IPS-18a (cell line): ENCODE results near the gene ZNF275.

Experiments
- H3K27ac ChIP-seq: one replicate; pipeline ENCODE4 v1.5.1; 2013; ENCODE audit warnings: low read length
- H3K27me3 ChIP-seq: one replicate; pipeline ENCODE4 v1.6.1; 2013; ENCODE audit warnings: mild to moderate bottlenecking, low read length; ENCODE audit not compliant: control insufficient read depth, insufficient read depth
- H3K36me3 ChIP-seq: one replicate; pipeline ENCODE4 v1.6.1; 2013; ENCODE audit warnings: low read depth, low read length; ENCODE audit not compliant: control insufficient read depth
- H3K4me1 ChIP-seq: one replicate; pipeline ENCODE4 v1.6.1; 2013; ENCODE audit warnings: low read depth, low read length; ENCODE audit not compliant: control insufficient read depth
- H3K4me3 ChIP-seq: one replicate; pipeline ENCODE4 v1.5.1; 2013; ENCODE audit warnings: low read length
- H3K9ac ChIP-seq: one replicate; pipeline ENCODE4 v1.6.1; 2013; ENCODE audit warnings: mild to moderate bottlenecking, low read length, moderate library complexity
- H3K9me3 ChIP-seq: one replicate; pipeline ENCODE4 v1.6.1; 2013; ENCODE audit warnings: low read depth, low read length; ENCODE audit not compliant: control insufficient read depth

Gene ZNF275

DNA sequence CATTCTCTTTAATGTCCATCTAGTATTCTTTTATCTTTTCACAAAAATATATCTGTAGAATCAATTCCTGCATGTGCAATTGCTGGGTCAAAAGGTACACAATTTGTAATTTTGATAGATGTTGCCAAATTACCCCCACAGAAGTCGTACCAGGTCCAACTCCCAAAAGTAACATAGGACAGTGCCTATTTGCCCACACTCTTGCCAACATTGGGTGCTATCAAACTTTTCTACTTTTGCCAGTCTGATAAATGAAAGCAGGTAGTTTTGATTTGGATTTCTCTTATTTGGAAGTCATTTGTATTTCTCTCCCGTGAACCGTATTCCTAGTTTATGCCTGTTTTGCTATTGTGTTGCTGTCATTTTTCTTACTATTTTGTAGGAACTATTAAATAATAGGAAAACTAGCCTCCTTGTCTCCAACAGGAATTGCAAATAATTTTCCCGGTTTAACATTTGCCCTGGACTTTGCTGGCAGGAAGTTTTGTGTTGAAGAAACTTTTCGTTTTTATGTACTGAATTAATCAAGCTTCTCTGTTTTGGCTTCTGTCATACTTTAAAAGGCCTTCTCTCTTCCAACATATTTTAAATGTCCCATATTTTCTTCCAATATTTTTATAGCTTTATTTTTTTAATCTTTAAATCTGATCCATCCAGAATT is 33.1 kb downstream of the ZNF275 start:
- no peak overlapping the region for H3K9ac ChIP-seq
- H3K9me3 ChIP-seq, result peaks cover 5% of the 10 kb centered on the region
- H3K4me3 ChIP-seq, result no peak overlapping the region
- no peaks in the 10 kb centered on the region for H3K36me3 ChIP-seq
- H3K27ac ChIP-seq, result no peak overlapping the region
- no peaks in the 10 kb centered on the region for H3K27me3 ChIP-seq
- no peaks in the 10 kb centered on the region for H3K4me1 ChIP-seq

DNA sequence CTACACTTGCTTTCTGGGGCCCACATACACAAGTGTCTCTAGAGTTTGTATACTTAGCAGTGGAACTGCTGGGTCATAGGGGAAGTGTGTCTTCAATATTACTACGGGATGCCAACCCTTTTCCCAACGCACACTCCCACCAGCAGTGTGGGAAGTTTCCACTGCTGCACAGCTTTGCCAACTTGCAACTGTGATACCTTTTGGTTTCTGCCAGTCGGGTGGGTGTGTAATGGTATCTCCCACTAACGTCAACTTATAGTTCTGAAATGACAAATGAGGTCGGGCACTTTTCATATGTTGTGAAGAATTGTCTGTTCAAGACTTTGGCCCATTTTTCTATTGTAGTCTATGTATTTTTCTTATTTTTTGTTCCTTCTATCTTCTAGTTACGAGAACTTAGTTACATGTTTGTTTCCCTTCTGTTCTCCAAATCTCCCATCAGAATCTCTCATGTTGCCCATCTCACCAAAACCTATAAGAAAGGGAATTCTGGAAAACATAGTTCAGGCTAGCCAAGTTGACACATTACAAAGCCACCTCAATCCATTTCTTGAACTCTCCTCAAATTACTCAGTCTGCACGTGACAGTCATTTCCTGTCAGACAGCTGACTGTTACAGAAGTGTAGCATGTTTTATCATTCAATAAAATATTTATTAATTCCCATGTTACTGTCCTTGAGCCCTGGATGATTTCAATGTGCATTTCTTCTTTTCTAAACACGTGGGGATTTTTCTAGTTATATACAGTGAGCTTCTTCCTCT is 36.5 kb downstream of the ZNF275 start:
- peaks cover 5% of the 10 kb centered on the region for H3K9me3 ChIP-seq
- no peak overlapping the region for H3K27ac ChIP-seq
- H3K27me3 ChIP-seq, result no peaks in the 10 kb centered on the region
- no peaks in the 10 kb centered on the region for H3K36me3 ChIP-seq
- H3K4me1 ChIP-seq, result no peaks in the 10 kb centered on the region
- H3K4me3 ChIP-seq, result no peak overlapping the region
- H3K9ac ChIP-seq, result no peak overlapping the region

DNA sequence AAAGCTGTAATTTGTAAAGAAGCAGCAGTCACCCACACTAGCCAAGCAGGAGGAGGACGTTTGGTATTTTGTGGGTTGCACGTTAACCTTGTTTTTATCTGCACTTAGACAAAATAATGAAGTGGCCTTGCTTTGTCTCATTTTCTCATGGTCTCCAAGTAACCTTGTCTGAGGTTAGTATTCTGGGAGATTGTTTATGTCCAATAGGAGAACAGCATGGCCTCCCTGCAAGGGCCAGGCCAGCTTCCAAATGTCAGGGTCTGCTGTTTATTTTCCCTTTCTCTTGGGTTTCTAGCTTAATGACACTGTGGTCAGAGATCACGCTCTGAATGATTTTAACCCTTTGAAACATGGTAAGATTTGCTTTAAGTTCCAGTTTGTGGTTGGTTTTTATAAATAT is 37.3 kb downstream of the ZNF275 start:
- H3K4me1 ChIP-seq, result no peaks in the 10 kb centered on the region
- H3K27me3 ChIP-seq, result no peaks in the 10 kb centered on the region
- no peak overlapping the region for H3K27ac ChIP-seq
- no peak overlapping the region for H3K4me3 ChIP-seq
- H3K36me3 ChIP-seq, result no peaks in the 10 kb centered on the region
- no peak overlapping the region for H3K9ac ChIP-seq
- peaks cover 5% of the 10 kb centered on the region for H3K9me3 ChIP-seq

DNA sequence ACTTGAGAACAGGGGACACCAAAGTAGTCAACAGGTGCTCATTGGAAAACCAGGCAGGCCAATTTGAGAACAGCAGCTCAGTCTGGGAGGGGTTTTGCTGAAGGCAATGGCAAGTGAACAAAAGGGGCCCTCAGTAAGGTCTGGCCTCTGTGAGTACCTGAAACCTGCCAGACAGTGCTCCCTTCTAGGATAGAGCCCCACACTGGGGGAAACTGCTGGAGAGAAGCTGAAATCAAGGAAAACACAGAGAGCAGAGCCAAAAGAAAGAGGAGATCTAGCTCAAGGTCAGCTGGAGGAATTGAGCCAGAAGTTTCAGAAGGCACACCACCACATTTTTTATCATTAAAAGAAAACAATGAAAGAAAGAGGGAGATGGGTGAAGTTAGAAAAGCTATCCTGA is 39.0 kb downstream of the ZNF275 start:
- H3K27ac ChIP-seq, result no peak overlapping the region
- no peak overlapping the region for H3K4me3 ChIP-seq
- no peak overlapping the region for H3K9ac ChIP-seq
- H3K9me3 ChIP-seq, result peaks cover 11% of the 10 kb centered on the region
- no peaks in the 10 kb centered on the region for H3K27me3 ChIP-seq
- no peaks in the 10 kb centered on the region for H3K4me1 ChIP-seq
- no peaks in the 10 kb centered on the region for H3K36me3 ChIP-seq

DNA sequence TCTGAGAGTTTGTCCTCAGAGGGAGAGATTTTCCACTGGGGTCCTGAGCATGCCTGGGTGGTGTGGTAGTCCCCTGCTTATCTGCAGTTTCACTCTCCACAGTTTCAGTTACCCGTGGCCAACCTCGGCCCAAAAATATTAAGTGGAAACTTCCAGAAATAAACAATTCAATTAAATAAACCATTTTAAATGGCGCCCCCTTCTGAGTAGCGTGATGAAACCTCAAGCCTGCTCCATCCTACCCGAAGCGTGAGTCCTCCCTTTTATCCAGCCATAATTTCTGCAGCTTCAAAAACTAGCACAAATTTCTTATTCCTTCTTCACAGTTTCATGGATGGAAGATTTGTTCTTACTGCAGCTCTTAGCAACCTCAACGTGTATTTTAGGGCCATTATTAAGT is 40.5 kb downstream of the ZNF275 start:
- H3K9me3 ChIP-seq, result peaks cover 11% of the 10 kb centered on the region

DNA sequence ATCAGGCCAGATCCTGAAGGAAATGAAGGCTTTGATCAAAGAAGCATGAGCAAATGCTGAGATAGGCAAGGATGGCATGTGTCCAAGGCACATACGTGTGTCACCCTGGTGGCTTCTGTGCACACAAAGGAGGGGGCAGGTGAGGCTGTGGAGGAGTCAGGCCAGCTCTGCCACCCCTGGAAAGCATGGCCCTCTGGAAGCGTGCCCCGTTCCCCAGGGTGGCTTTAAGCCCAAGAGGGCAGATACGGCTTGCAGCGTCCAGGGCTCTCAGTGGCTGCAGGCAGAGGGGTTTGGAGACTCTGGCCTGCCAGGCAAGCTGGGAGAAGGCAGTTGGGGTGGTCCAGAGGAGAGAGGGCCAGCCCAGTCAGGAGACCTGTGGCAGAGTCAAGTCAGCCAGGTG is 41.6 kb downstream of the ZNF275 start:
- Histone ChIP-seq H3K27me3 (no peaks in the 10 kb centered on the region), H3K9ac (no peak overlapping the region), H3K27ac (no peak overlapping the region), H3K4me3 (no peak overlapping the region), H3K4me1 (no peaks in the 10 kb centered on the region), H3K9me3 (peaks cover 13% of the 10 kb centered on the region), H3K36me3 (no peaks in the 10 kb centered on the region)

More for the DNA sequence above, 40.5 kb downstream of the ZNF275 start:
- no peaks in the 10 kb centered on the region for H3K4me1 ChIP-seq
- H3K4me3 ChIP-seq, result no peak overlapping the region
- no peak overlapping the region for H3K9ac ChIP-seq
- H3K27me3 ChIP-seq, result no peaks in the 10 kb centered on the region
- H3K36me3 ChIP-seq, result no peaks in the 10 kb centered on the region
- no peak overlapping the region for H3K27ac ChIP-seq

DNA sequence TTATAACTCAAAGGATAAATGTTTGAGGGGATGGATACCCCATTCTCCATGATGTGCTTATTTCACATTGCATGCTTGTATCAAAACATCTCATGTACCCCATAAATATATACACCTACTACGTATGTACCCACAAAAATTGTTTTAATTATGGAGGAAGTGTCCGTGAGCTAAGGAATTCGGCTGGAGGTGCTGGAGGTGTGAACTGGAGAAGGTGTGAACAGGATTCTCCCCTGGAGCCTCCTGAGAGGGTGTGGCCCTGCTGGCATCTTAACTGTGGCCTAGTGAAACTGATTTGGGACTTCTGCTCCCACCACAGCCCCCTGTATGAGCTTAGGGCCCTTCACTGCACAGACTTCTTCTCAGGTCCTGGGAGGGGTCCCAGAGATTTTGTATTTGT is 43.8 kb downstream of the ZNF275 start:
- no peak overlapping the region for H3K4me3 ChIP-seq
- no peak overlapping the region for H3K9ac ChIP-seq
- H3K4me1 ChIP-seq, result no peaks in the 10 kb centered on the region
- no peaks in the 10 kb centered on the region for H3K36me3 ChIP-seq
- no peaks in the 10 kb centered on the region for H3K27me3 ChIP-seq
- peaks cover 17% of the 10 kb centered on the region for H3K9me3 ChIP-seq
- no peak overlapping the region for H3K27ac ChIP-seq

DNA sequence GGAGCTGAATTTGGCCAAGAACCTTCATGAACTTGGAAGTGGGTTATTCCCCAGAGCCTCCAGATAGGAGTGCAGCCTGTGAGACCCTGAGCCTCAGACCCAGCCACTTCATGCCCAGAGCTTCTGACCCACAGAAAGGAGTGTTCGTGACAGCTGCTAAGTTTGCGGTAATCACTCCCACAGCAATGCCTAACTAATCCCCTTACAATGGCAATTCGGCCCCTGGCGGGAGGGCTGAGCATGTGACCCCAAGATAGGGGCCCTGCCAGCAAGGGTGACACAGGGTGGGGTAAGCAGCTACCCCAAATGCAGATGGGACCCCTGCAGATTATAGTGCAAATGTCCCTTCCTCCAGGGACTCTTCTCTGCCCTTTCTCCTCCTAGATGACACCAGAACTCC is 44.7 kb downstream of the ZNF275 start:
- no peak overlapping the region for H3K9ac ChIP-seq
- H3K27ac ChIP-seq, result no peak overlapping the region
- peaks cover 26% of the 10 kb centered on the region for H3K9me3 ChIP-seq
- no peaks in the 10 kb centered on the region for H3K36me3 ChIP-seq
- H3K4me3 ChIP-seq, result no peak overlapping the region
- H3K27me3 ChIP-seq, result no peaks in the 10 kb centered on the region
- H3K4me1 ChIP-seq, result no peaks in the 10 kb centered on the region

DNA sequence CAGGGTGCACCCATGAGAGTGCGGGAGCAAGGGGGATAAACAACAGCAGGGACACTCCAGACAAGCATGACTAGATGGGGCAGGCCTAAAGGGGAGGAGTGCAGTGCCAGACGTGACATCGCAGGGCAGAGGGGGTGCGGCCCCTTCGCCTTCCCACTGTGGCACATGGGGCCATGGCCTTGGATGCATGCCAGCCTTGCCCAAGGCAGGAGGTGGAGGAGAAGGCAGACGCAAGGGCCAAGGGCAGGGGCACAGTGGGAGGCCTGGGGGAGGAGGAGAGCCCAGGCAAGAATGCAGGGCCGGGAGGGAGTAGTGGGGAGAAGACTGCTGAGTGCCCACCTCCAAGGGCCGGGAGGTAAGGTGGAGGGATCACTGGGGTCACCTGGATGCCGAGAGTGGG is 45.6 kb downstream of the ZNF275 start:
- no peaks in the 10 kb centered on the region for H3K4me1 ChIP-seq
- H3K9me3 ChIP-seq, result peaks cover 27% of the 10 kb centered on the region
- no peak overlapping the region for H3K9ac ChIP-seq
- H3K27me3 ChIP-seq, result no peaks in the 10 kb centered on the region
- no peaks in the 10 kb centered on the region for H3K36me3 ChIP-seq
- no peak overlapping the region for H3K4me3 ChIP-seq
- no peak overlapping the region for H3K27ac ChIP-seq

DNA sequence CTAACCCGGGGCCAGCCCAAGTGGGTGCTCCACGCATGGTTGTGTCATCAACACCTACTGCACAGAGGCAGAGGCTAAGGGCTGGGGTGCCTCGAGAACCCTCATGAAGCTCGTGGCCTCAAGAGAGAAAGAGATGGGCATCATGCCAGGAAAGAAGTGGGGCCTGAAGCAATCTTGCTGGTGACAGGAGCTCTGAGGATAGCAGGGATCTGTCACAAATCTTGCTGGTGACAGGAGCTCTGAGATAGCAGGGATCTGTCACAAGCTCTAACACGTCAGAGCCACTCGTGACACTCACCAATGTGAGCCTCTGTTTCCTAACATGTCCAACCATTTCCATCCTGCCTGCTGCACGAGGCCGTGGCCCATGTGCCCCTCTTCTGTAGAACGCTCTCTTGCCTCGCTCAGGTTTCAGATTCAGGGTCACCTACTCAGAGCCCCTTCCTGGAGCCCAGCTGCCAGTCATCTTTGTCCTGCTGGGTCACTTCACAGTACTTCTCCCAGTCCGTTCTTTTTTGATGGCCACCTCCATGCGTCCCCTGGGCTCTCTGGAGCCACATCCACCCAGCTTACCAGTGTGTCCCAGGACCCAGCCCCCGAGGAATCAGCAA is 46.1 kb downstream of the ZNF275 start:
- Histone ChIP-seq H3K36me3 (no peaks in the 10 kb centered on the region), H3K4me3 (no peak overlapping the region), H3K27ac (no peak overlapping the region), H3K27me3 (no peaks in the 10 kb centered on the region), H3K9me3 (peaks cover 26% of the 10 kb centered on the region), H3K4me1 (no peaks in the 10 kb centered on the region), H3K9ac (no peak overlapping the region)

DNA sequence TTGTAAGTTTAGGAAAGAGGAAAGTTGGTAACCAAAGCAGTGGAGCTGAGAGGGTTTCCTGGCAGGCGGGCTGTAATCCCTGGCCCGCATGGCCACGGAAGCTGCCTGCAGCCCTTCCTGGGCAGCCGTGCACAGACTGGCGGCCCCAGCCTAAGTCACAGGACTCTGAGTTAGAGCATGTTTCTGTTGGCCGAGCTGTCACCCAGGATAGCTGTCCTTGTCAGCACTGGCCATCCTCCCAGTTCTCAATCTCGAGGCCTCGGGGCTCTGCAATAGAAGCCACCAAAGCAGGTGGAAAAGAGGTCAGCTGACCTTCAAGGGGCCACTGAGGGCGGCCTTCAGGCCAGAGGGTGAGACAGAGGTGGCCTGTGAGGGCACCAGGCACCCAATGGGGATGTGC is 46.7 kb downstream of the ZNF275 start:
- Histone ChIP-seq H3K4me1 (no peaks in the 10 kb centered on the region), H3K4me3 (no peak overlapping the region), H3K9ac (no peak overlapping the region), H3K36me3 (no peaks in the 10 kb centered on the region), H3K27me3 (no peaks in the 10 kb centered on the region), H3K27ac (no peak overlapping the region), H3K9me3 (peaks cover 22% of the 10 kb centered on the region)
